ENCODE data around the gene NPAS1. TPM values are rescaled to one million over a fixed set of nuclear protein-coding genes. Genes with fewer than 3 reads are reported as not detected.
A peak's percentile ranks its signal among the peaks of the same experiment; 100 is the strongest.

Gene NPAS1
- total and polyA plus RNA-seq, 2 experiments from 2014 or later = 5.6 to 9.8 TPM

- Histone ChIP-seq H3K27ac (ENCODE audit: low read depth) (peak overlapping the region; percentile 86), H3K4me1 (ENCODE audit: insufficient read depth) (peaks cover 8% of the 10 kb centered on the region), H3K4me2 (peak overlapping the region; percentile 61; the same call in 1 of the 2 replicates), H3K4me3 (no peak overlapping the region), H3K9me2 (ENCODE audit: insufficient read depth) (no peaks in the 10 kb centered on the region), H3K27me3 (ENCODE audit: insufficient read depth) (no peaks in the 10 kb centered on the region), H3F3A (replicated peaks; ENCODE audit: low read depth) (peaks cover 10% of the 10 kb centered on the region), H4K20me1 (replicated peaks; ENCODE audit: insufficient read depth) (no peaks in the 10 kb centered on the region; the same call in 1 of the 2 replicates), H3K79me2 (replicated peaks; ENCODE audit: insufficient read depth) (no peaks in the 10 kb centered on the region), H3K36me3 (ENCODE audit: insufficient read depth) (0 out of 2 replicates have a peak, but pooled peaks cover 5% of the 10 kb centered on the region), H2AFZ (no peak overlapping the region)
- peak overlapping the region; percentile 98 for H3K27ac Mint-ChIP-seq
- H3K27me3 Mint-ChIP-seq (ENCODE audit: insufficient read depth, low read depth, poor library complexity) = peaks cover 3% of the 10 kb centered on the region
- no peaks in the 10 kb centered on the region for H3K9me3 Mint-ChIP-seq
- DNase-seq (ENCODE audit: low spot score) (peak; percentile 97), ATAC-seq (peak; percentile 86)
- TF ChIP-seq JUNB (IDR thresholded peaks at IDR 0.05; ENCODE audit: unreplicated experiment) = no peak
- TF ChIP-seq STAT1 (IDR thresholded peaks at IDR 0.05; ENCODE audit: unreplicated experiment) = no peak
- TF ChIP-seq ZNF331 (CRISPR knock-in tag; IDR thresholded peaks at IDR 0.05; ENCODE audit: low read depth) = no peak
- TF ChIP-seq CTCF (conservative IDR thresholded peaks at IDR 0.05; ENCODE audit: low read depth in 2 of 2) = peak; percentile 92 to 94
- H3K4me1 Mint-ChIP-seq = peaks cover 14% of the 10 kb centered on the region
- peaks cover 22% of the 10 kb centered on the region for H3K36me3 Mint-ChIP-seq (ENCODE audit: low read depth)
- peak overlapping the region; percentile 34; the same call in 2 of the 3 replicates for H3K4me3 Mint-ChIP-seq
Measured at GRCh38 chr19:46990991-46991676, 28.5 kb upstream of the NPAS1 start.

GRCh38 chr19:46992699-46993535 lies 26.7 kb upstream of the NPAS1 start:
- no peaks in the 10 kb centered on the region for H3K9me3 Mint-ChIP-seq
- TF ChIP-seq ZNF462 (CRISPR knock-in tag; IDR thresholded peaks at IDR 0.05) = no peak
- TF ChIP-seq ETS1 (IDR thresholded peaks at IDR 0.05) = no peak
- no peak for TF ChIP-seq ZNF114 (CRISPR knock-in tag; IDR thresholded peaks at IDR 0.05)
- no peak for TF ChIP-seq POLR2AphosphoS5 (IDR thresholded peaks at IDR 0.05; ENCODE audit: low read depth)
- no peak for TF ChIP-seq JUNB (IDR thresholded peaks at IDR 0.05; ENCODE audit: unreplicated experiment)
- no peak for TF ChIP-seq EZH2 (IDR thresholded peaks at IDR 0.05; ENCODE audit: low read depth, unreplicated experiment)
- no peak for TF ChIP-seq EZH2phosphoT487 (IDR thresholded peaks at IDR 0.05; ENCODE audit: unreplicated experiment)
- no peak for TF ChIP-seq STAT1 (IDR thresholded peaks at IDR 0.05; ENCODE audit: unreplicated experiment)
- peaks cover 8% of the 10 kb centered on the region for H3K4me1 ChIP-seq (ENCODE audit: insufficient read depth)
- H4K20me1 ChIP-seq (replicated peaks; ENCODE audit: insufficient read depth) = no peaks in the 10 kb centered on the region; the same call in 1 of the 2 replicates
- no peak overlapping the region for H3K4me3 Mint-ChIP-seq
- no peaks in the 10 kb centered on the region for H3K27me3 ChIP-seq (ENCODE audit: insufficient read depth)
- H3K4me1 Mint-ChIP-seq = peaks cover 14% of the 10 kb centered on the region
- H3K4me3 ChIP-seq = no peak overlapping the region
- 0 out of 2 replicates have a peak overlapping the region, but pooled peaks have one; percentile 9 for H3K27ac ChIP-seq (ENCODE audit: low read depth)
- H2AFZ ChIP-seq = no peak overlapping the region
- peaks cover 35% of the 10 kb centered on the region for H3K36me3 Mint-ChIP-seq (ENCODE audit: low read depth)
- 0 out of 2 replicates have a peak, but pooled peaks cover 5% of the 10 kb centered on the region for H3K36me3 ChIP-seq (ENCODE audit: insufficient read depth)
- peak overlapping the region; percentile 43; the same call in 1 of the 2 replicates for H3K27ac Mint-ChIP-seq
- H3F3A ChIP-seq (replicated peaks; ENCODE audit: low read depth) = peaks cover 10% of the 10 kb centered on the region
- DNase-seq (ENCODE audit: low spot score) (no peak), ATAC-seq (no peak)
- H3K4me2 ChIP-seq = no peak overlapping the region
- H3K27me3 Mint-ChIP-seq (ENCODE audit: insufficient read depth, low read depth, poor library complexity) = peaks cover 3% of the 10 kb centered on the region
- H3K79me2 ChIP-seq (replicated peaks; ENCODE audit: insufficient read depth) = no peaks in the 10 kb centered on the region
- no peaks in the 10 kb centered on the region for H3K9me2 ChIP-seq (ENCODE audit: insufficient read depth)

Measured in GM23338 (cell line).